HG02981 (cell line): ENCODE results near the gene RELN.
"Not testable (repeated sequence)": the region's sequence is repeated elsewhere in the genome, so short reads cannot be mapped to it uniquely, and the experiment has no call there.

Source experiments
- ATAC-seq: cut with Tn5 transposase; IDR thresholded peaks from one replicate; pipeline ENCODE4 v1.9.1; 2021; ENCODE audit warnings: mild to moderate bottlenecking, moderate library complexity; ENCODE audit not compliant: unreplicated experiment

RELN gene

GRCh38 chr7:103902917-103903316 is 86.5 kb downstream of the RELN start:
- no peak for ATAC-seq

- ATAC-seq: not testable (repeated sequence)
Measured at GRCh38 chr7:103896826-103897225, 92.6 kb downstream of the RELN start.

GRCh38 chr7:103894656-103895596 is 94.5 kb downstream of the RELN start:
- ATAC-seq: no peak

- ATAC-seq: no peak
Measured at GRCh38 chr7:103893350-103893749, 96.1 kb downstream of the RELN start.

GRCh38 chr7:103889451-103889850 is 100.0 kb downstream of the RELN start:
- ATAC-seq: no peak

GRCh38 chr7:103888603-103889153 is 100.8 kb downstream of the RELN start:
- no peak for ATAC-seq

GRCh38 chr7:103887853-103888602 is 101.4 kb downstream of the RELN start:
- ATAC-seq: no peak

GRCh38 chr7:103887050-103887449 is 102.4 kb downstream of the RELN start:
- no peak for ATAC-seq

- ATAC-seq: no peak
Measured at GRCh38 chr7:103879928-103880600, 109.4 kb downstream of the RELN start.

- no peak for ATAC-seq
Measured at GRCh38 chr7:103879411-103879810, 110.0 kb downstream of the RELN start.

GRCh38 chr7:103877565-103877964 is 111.9 kb downstream of the RELN start:
- ATAC-seq: no peak

- no peak for ATAC-seq
Measured at GRCh38 chr7:103875718-103876117, 113.7 kb downstream of the RELN start.

GRCh38 chr7:103871473-103871872 is 118.0 kb downstream of the RELN start:
- ATAC-seq: no peak

- ATAC-seq: no peak
Measured at GRCh38 chr7:103870664-103871063, 118.8 kb downstream of the RELN start.

- no peak for ATAC-seq
Measured at GRCh38 chr7:103867874-103868273, 121.6 kb downstream of the RELN start.

- ATAC-seq: no peak
Measured at GRCh38 chr7:103866919-103867318, 122.5 kb downstream of the RELN start.

- no peak for ATAC-seq
Measured at GRCh38 chr7:103865442-103865841, 124.0 kb downstream of the RELN start.

GRCh38 chr7:103862302-103863035 is 127.0 kb downstream of the RELN start:
- ATAC-seq: no peak

GRCh38 chr7:103859709-103860108 is 129.7 kb downstream of the RELN start:
- ATAC-seq: no peak

GRCh38 chr7:103857435-103857834 is 132.0 kb downstream of the RELN start:
- no peak for ATAC-seq
